Measurements from ENCODE around the gene LDLR. TPM values are rescaled to one million over a fixed set of nuclear protein-coding genes. Genes with fewer than 3 reads are reported as not detected.

LDLR gene
- total and polyA plus RNA-seq, 8 donors = 8.9 to 43.4 (median 26.5) TPM

DNA sequence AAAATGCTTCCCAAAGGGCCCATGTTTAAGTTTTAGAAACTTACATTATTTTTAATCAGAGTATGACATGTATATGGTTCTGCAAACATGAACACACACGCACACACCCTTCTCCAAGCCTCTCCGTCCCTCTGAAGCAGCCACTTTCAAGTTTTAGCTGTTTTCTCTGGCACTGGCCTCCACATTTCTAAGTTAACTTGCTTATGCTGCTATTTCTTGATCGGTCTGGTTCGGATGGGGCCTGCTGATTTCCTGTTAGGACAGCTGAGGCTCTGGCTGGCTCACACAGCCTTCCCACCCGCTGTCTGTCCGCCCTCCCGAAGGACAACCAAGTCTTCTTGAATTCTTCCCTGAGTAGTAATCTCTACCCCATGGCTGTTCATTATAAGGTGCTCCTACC is 61.9 kb downstream of the LDLR start:
- no peak for DNase-seq
- ATAC-seq = no peak

DNA sequence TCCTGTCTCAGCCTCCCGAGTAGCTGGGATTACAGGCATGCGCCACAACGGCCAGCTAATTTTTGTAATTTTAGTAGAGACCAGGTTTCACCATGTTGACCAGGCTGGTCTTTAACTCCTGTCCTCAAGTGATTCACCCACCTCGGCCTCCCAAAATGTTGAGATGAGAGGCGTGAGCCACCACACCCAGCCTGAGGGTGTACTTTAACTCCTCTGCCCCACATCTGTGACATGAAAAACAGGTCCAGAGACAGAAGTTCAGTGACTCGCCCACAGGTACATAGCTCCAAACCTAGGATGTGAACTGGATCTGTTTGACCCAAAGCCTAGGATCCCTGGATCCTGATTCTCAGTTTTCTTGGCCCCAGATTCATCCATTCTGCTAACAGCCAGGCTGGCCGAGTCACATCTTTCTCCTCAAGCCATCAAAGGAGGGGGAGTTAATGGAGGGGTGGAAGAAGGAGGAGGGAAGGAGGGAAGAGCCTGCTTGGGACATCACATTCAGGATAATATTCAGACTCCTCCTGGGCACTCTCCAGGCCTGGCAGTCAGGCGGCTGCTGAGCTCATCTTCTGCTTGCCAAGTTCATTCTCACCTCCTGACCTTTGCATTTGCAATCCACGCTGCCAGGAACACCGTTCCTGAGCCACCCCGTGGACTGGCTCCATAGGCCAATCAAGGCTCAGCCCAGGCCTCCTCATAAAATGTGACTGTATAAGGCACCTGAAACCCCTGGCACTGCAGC is 63.2 kb downstream of the LDLR start:
- intact Hi-C loops (cut with DNase I) = no loop called here
- 53 to 55% methylated on average over 11 of the region's 11 CpGs for WGBS, 2 donors
- Histone ChIP-seq H3K4me1 (peaks cover 0 to 26% (median 22%) of the 10 kb centered on the region in 3 donors), H3K27me3 (no peaks in the 10 kb centered on the region), H3K4me3 (no peak overlapping the region), H3K9me3 (no peaks in the 10 kb centered on the region), H3K36me3 (no peaks in the 10 kb centered on the region), H3K27ac (peak overlapping the region in 3 of 4 donors; percentile 31 to 75 (median 47))
- no peak for FAIRE-seq
- ATAC-seq = peak; percentile 31 to 57 (median 51)
- TF ChIP-seq, protein P1, sequence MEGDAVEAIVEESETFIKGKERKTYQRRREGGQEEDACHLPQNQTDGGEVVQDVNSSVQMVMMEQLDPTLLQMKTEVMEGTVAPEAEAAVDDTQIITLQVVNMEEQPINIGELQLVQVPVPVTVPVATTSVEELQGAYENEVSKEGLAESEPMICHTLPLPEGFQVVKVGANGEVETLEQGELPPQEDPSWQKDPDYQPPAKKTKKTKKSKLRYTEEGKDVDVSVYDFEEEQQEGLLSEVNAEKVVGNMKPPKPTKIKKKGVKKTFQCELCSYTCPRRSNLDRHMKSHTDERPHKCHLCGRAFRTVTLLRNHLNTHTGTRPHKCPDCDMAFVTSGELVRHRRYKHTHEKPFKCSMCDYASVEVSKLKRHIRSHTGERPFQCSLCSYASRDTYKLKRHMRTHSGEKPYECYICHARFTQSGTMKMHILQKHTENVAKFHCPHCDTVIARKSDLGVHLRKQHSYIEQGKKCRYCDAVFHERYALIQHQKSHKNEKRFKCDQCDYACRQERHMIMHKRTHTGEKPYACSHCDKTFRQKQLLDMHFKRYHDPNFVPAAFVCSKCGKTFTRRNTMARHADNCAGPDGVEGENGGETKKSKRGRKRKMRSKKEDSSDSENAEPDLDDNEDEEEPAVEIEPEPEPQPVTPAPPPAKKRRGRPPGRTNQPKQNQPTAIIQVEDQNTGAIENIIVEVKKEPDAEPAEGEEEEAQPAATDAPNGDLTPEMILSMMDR (IDR thresholded peaks at IDR 0.05) = no peak
- peak; percentile 66 to 82 (median 75) for DNase-seq

More for the DNA sequence above, 61.9 kb downstream of the LDLR start:
- 85 to 87% methylated on average over 7 of the region's 7 CpGs for WGBS, 2 donors
- TF ChIP-seq, protein P1 (IDR thresholded peaks at IDR 0.05) = no peak
- Histone ChIP-seq H3K4me1 (peaks cover 0 to 17% (median 10%) of the 10 kb centered on the region in 3 donors), H3K4me3 (no peak overlapping the region), H3K36me3 (no peaks in the 10 kb centered on the region), H3K27me3 (no peaks in the 10 kb centered on the region), H3K27ac (no peak overlapping the region), H3K9me3 (no peaks in the 10 kb centered on the region)
- intact Hi-C loops (cut with DNase I) = no loop called here
- no peak for FAIRE-seq

DNA sequence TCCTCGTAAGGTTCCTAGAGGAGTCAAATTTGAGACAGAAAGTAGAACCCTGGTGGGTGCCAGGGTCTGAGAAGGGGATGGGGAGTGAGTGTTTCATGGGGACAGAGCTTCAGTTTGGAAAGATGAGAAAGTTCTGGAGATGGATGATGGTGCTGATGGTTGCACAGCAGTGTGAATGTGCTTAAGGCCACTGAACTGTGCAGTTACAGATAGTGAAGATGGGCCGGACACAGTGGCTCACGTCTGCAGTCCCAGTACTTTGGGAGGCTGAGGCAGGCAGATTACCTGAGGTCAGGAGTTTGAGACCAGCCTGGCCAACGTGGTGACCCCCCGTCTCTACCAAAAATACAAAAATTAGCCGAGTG is 65.4 kb downstream of the LDLR start:
- WGBS, 2 donors = 31 to 61% methylated on average over 6 of the region's 6 CpGs
- DNase-seq (no peak), FAIRE-seq (no peak), ATAC-seq (no peak)
- Histone ChIP-seq H3K36me3 (no peaks in the 10 kb centered on the region), H3K9me3 (no peaks in the 10 kb centered on the region), H3K4me3 (no peak overlapping the region), H3K4me1 (peaks cover 0 to 37% (median 31%) of the 10 kb centered on the region in 3 donors), H3K27me3 (no peaks in the 10 kb centered on the region), H3K27ac (no peak overlapping the region)
- intact Hi-C loops (cut with DNase I) = no loop called here
- TF ChIP-seq, protein P1 (IDR thresholded peaks at IDR 0.05) = no peak

DNA sequence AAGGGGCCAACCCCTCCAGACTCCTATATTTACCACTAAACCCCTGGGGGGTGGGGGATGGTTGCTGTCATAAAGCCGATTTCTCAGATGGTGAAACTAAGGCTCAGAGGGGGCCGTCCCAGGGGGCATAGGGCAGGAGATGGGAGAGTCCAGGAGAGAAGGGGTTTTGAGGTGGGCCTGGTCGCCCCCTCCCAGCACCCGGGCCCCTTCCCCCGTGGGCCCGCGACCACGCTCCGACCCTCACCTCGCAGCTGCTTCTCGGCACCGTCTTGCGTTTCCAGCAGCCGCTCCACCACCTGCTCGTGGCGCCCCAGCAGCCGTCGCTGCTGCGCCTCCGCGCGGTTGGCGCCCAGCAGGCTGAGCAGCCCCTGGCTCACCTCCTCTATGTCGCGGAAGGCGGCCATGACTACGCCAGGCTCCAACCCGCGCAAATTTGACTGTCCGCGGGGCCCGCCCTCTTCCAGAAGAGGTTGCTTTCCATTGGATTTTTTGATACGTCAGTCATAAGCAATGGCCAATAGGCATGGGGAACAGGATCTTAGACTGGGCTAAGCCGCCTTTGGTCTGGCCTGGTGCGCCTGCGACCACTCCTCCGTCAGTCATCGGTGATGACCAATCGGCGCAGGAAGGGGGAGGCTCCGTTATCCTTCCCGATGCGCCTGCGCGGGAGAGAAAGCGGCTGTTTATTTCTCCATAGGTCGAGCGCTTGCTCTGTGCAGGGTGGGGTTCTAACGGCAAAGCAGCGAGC is 66.3 kb downstream of the LDLR start, which contains the start of gene SPC24:
TSS of gene SPC24 (minus strand) at position 410 of the 748 bp plus-strand sequence. CDS start at position 404, 6 bp downstream.
- peak within 1 kb of the TSS; percentile 21 to 68 (median 34) for H3K4me3 ChIP-seq
- DNase-seq (peak; percentile 90 to 97 (median 94)), FAIRE-seq (peak; percentile 87), ATAC-seq (peak; percentile 81 to 93 (median 84))
- H3K36me3 ChIP-seq = no peaks in the 10 kb centered on the region
- intact Hi-C loops (cut with DNase I) = no loop called here
- H3K27me3 ChIP-seq = no peaks in the 10 kb centered on the region
- H3K9me3 ChIP-seq = no peaks in the 10 kb centered on the region
- TF ChIP-seq, protein P1 (IDR thresholded peaks at IDR 0.05) = no peak
- peaks cover 0 to 37% (median 31%) of the 10 kb centered on the region in 3 donors for H3K4me1 ChIP-seq
- peak within 1 kb of the TSS in 3 of 4 donors; percentile 52 to 64 (median 64) for H3K27ac ChIP-seq
- 1% methylated on average over 40 to 50 of the region's 50 CpGs for WGBS, 2 donors

Measured in pancreas (tissue), 10 donors.